ENCODE results near the gene PSME2. TPM values are rescaled to one million over a fixed set of nuclear protein-coding genes. Genes with fewer than 3 reads are reported as not detected.

The PSME2 gene
- total RNA-seq, 1 experiment from 2014 or later = 191 TPM

DNA sequence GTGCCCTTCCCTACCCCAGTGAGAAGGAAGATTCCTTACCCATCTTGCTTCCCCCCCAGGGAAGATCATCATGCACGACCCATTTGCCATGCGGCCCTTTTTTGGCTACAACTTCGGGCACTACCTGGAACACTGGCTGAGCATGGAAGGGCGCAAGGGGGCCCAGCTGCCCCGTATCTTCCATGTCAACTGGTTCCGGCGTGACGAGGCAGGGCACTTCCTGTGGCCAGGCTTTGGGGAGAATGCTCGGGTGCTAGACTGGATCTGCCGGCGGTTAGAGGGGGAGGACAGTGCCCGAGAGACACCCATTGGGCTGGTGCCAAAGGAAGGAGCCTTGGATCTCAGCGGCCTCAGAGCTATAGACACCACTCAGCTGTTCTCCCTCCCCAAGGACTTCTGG lies 43.0 kb downstream of the PSME2 start:
- in situ Hi-C loops (cut with HindIII; ENCODE audit: low pct_unique_long_range_greater_than_20kb, low sequenced_read_pairs) = no loop called here
- DNase-seq (ENCODE audit: low read depth) = no peak

DNA sequence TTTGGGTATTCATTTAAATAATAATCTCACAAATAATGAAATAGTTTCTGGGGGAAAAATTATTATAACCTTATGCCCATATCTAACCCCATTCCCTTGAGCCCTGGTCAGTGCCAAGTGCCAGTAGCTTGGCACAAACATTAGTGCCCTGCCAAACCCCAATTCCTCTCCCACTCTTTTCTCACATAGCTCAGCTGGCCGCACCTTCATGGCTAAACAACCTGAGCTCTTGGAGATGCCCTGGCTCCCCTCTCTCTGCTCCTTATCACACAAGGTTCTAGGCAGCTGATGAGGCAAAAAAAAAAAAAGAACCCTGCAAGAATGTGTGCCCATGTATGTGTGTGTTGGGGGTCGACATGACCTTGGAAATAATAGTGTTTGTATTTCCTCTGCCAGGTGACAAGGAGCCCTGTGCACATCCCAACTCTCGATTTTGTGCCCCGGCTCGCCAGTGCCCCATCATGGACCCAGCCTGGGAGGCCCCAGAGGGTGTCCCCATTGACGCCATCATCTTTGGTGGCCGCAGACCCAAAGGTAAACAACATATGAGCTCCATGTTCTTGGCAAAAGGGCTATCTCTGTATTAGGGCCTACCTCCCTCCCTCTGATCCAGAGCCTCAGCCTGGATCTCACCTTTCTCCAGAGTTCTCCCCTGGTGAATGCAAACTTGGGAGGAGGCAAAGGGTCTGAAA lies 43.9 kb downstream of the PSME2 start:
- in situ Hi-C loops (cut with HindIII; ENCODE audit: low pct_unique_long_range_greater_than_20kb, low sequenced_read_pairs) = no loop called here
- no peak for DNase-seq (ENCODE audit: low read depth)

DNA sequence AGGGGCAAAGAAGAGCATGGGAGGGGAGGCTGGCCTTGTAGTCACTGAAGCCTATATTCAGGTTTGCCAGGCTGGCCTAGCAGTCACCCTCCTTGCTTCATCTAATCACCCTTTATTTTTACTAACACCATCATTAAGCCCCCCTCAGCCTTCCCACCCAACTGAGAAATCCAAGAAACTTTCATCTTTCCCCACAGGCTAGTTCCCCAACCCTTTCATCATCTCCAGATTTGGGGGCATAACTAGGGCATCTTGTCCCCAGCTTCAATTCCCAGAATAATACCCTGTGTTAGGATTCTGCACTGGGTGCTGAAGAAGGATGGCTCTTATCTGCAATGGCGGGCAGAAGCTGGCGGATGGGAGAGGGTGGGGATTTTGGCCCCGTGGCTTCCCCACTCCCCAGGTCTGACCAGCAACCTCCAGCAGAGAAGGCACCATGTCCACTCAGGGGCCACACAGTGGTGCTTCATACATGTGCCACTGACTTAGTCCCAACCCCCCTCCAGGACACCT lies 45.4 kb downstream of the PSME2 start:
- in situ Hi-C loops (cut with HindIII; ENCODE audit: low pct_unique_long_range_greater_than_20kb, low sequenced_read_pairs) = no loop called here
- no peak for DNase-seq (ENCODE audit: low read depth)

DNA sequence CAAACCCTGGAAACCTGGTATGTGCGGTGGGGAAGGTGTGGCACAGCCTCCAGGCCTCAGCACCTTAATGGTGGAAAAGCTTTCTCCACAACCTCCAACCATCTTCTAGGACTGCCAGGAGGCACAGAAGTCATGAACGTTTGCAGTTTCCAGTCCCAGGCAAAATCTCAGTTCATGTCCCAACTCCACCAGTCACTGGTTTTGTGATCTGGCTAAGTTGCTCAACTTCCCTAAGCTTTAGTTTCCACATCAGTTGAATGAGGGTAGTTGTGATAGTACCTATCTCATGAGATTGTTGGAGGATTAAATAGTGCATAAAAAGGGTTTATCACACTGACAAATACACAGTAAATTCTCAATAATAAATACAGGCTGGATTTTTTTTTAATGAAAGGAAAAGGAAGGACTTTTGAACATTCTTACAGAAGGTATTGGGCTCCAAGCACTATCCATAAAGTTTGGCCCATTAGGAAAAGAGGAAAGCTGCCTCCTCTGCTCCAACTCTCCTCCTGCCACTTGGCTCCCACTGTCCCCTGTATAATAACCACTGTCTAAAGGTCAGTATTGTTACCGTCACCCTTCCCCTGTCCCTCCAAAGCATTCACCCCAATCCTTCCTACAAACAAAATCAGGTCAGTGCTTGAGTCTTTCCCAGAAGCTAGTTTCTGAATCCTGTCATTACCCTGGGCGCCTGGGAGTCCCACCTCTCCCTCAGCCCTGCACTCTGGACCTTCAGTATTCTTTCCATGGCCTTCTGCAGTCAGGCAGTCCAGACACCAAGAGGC lies 46.0 kb downstream of the PSME2 start:
- in situ Hi-C loops (cut with HindIII; ENCODE audit: low pct_unique_long_range_greater_than_20kb, low sequenced_read_pairs) = no loop called here
- no peak for DNase-seq (ENCODE audit: low read depth)

DNA sequence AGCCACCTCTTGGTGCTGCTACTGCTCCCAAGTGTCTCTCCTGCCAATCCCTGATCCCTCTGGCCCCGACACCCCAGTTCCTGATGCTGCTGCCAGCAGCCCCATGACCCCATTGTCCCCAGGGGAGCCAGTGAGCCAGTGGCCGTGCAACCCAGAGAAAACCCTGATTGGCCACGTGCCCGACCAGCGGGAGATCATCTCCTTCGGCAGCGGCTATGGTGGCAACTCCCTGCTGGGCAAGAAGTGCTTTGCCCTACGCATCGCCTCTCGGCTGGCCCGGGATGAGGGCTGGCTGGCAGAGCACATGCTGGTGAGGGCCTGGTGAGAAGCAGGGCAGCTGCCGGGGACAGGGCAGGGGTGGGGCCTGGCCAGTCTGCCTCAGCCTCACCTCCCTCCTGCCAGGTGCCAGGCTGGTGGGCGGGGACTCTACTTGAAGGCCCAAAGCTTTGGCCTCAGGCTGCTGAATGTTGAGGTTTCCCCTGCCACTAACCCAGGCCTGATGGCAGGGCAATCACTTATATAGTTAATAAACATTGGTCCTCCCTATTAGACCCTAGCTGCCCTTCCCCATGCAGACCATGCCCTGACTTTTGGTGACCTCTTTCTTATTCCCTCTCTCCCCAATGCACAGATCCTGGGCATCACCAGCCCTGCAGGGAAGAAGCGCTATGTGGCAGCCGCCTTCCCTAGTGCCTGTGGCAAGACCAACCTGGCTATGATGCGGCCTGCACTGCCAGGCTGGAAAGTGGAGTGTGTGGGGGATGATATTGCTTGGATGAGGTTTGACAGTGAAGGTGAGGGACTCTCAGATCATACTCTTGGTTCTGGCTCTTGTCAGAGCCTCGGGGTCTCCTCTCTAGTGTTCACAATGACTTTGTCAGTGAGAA lies 47.2 kb downstream of the PSME2 start:
- in situ Hi-C loops (cut with HindIII; ENCODE audit: low pct_unique_long_range_greater_than_20kb, low sequenced_read_pairs) = no loop called here
- no peak for DNase-seq (ENCODE audit: low read depth)

DNA sequence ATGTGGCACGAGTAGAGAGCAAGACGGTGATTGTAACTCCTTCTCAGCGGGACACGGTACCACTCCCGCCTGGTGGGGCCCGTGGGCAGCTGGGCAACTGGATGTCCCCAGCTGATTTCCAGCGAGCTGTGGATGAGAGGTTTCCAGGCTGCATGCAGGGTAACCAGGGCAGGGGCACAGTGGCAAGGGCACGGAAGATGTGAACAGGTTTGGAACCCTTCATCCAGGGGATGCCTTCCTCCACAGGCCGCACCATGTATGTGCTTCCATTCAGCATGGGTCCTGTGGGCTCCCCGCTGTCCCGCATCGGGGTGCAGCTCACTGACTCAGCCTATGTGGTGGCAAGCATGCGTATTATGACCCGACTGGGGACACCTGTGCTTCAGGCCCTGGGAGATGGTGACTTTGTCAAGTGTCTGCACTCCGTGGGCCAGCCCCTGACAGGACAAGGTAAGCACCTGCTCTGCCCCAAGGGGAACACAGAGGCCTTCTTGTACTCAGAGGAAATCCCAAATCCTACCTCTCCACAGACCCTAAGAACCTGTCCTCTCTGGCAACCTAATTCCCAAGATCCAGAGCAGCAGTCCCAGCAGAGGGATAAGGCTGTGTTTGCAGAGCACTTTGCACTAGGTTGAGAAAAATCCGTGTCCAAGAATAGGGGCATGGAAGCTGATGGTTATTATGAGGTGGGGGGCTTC lies 48.0 kb downstream of the PSME2 start:
- in situ Hi-C loops (cut with HindIII; ENCODE audit: low pct_unique_long_range_greater_than_20kb, low sequenced_read_pairs) = no loop called here
- DNase-seq (ENCODE audit: low read depth) = no peak

DNA sequence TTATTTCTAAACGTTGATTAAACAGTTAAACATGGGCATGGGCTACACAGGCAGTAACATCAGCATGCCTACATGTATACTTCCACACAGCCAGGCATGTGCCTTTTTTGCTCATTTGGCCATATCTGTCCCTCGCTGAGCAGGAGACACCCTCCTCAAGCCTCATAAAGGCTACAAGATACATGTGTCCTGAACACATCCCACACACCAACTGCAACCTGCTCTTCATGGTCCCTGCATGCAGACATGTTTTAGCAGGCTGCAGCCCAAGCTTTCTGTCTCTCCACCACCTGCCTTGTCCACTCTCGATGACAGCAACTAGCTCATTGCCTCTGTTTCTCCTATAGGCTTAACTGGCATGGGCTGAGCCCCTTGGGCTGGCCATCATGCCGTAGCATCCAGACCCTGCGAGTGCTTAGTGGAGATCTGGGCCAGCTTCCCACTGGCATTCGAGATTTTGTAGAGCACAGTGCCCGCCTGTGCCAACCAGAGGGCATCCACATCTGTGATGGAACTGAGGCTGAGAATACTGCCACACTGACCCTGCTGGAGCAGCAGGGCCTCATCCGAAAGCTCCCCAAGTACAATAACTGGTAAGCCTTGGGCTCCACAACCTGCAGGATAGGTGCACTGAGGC lies 49.7 kb downstream of the PSME2 start:
- DNase-seq (ENCODE audit: low read depth) = no peak
- in situ Hi-C loops (cut with HindIII; ENCODE audit: low pct_unique_long_range_greater_than_20kb, low sequenced_read_pairs) = no loop called here

DNA sequence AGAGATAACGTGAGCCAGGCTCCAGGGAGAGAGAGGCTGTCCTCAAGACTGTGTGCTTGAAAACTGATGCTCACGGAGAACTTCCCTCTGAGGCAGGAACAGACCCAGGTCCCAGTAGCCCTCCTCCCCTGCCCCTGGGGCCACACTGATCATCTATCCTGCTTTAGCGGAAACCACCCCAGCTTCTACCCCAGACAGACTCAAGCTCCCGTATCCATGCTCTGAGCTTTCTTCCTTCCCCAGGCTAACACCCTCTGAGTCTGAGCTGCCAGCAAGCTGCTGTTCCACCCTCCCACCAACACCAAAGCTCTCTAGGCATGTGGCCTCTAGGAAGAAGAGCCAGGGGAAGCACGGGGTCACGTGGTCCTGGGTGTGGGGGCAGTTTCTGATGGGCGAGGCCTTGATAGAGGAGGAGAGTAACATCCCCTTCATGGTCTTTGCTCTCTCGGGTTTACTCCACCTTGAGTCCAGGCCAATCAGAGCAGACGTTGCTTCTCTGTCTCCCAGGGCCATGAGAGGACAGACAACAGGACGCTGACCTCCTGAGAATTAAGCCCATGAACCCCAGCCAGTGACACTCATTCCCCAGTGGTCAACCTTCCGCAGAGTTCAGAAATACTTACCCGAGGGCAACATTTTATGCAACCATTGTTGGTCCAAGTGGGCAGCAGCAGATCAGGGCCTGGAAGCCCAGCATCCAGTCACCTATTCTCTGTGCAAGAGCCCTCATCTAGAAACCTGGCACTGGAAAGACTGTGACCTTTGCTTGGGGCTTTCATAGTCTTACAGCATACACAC lies 50.9 kb downstream of the PSME2 start:
- in situ Hi-C loops (cut with HindIII; ENCODE audit: low pct_unique_long_range_greater_than_20kb, low sequenced_read_pairs) = no loop called here
- DNase-seq (ENCODE audit: low read depth) = peak; percentile 88

DNA sequence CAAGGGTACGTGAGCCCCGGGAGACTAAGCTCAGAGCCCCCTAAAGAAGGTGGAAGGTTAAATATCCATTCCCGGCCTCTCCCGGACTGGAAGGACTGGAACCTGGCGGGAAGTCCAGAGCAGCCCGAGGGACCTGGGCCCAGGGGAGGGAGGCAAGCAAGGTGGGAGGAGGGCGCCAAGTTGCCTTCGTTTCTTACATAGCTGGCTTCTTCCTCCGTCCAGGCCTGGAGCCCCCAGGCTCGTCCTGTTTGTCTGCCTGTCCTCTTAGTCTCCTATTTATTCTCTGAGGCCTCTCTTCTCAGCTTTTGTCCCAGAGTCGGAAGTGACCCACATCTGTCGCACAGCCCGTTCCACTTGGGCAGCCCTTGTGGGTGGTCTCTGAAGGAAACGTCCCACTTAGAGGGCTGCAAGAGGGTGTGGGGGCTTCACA lies 51.6 kb downstream of the PSME2 start:
- in situ Hi-C loops (cut with HindIII; ENCODE audit: low pct_unique_long_range_greater_than_20kb, low sequenced_read_pairs) = no loop called here
- no peak for DNase-seq (ENCODE audit: low read depth)

DNA sequence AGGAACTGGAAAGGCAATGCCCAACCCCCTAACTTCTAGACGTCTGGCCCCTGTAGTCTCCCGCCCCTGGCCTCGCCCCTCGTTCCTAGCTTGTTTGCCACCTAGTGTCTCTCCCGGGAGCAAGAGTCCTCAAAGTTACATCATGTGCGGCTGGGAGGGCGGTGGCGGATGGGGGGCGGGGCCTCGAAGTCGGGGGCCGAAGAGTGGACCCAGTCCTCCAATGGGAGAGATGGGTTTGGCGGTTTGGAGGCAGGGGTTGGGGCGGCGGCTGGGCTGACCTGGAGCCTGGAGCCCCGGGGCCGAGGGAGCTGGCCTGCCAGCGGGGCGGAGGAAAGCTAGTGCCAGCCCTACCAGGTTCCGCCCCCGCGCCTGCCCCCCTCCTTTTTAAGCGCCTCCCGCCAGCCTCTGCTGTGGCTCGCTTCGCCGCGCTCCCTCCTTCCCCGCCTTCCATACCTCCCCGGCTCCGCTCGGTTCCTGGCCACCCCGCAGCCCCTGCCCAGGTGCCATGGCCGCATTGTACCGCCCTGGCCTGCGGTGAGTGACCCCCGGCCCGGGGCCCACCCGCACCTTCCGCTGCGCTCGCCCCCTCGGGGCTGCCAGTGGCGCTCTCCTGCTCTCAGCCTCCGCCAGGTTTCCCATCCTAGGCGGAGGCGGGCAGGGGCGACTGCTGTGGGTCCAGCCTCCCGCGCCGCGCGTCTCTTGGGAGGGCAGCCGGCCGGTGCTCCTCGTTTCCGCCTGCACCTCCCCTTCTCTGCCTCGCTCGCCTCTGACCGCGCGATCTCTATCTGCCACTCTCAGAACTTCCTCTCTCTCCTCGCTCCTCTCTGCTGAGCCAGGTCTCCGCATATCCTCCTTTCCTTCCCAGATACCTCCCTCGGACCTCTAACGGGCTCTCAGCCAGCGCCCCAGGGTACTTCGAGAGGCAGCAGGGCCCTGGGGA lies 52.2 kb downstream of the PSME2 start, which contains the start of gene PCK2:
PCK2 (plus strand) TSS at position 411 of the 940 bp plus-strand sequence; CDS start at position 506, 95 bp downstream.
- in situ Hi-C loops (cut with HindIII; ENCODE audit: low pct_unique_long_range_greater_than_20kb, low sequenced_read_pairs) = no loop called here
- DNase-seq (ENCODE audit: low read depth) = peak; percentile 89

Other genes with a start within 250 kb of the PSME2 start
- gene DHRS4, start 192.8 kb downstream of the PSME2 start, total RNA-seq (2014; rRNA removed; shearing (Covaris generic); ENCODE audit: low replicate concordance) = 50.0 and 62.4 TPM in 2 replicates
- 15.3 and 32.1 TPM in 2 replicates for gene DHRS4L2, start 157.7 kb downstream of the PSME2 start, total RNA-seq (2014; rRNA removed; shearing (Covaris generic); ENCODE audit: low replicate concordance)
- gene CARMIL3, start 94.6 kb downstream of the PSME2 start, total RNA-seq (2014; rRNA removed; shearing (Covaris generic); ENCODE audit: low replicate concordance) = 0.26 TPM in 1 of 2 replicates, not detected in the other
- gene CPNE6, start 75.0 kb downstream of the PSME2 start, total RNA-seq (2014; rRNA removed; shearing (Covaris generic); ENCODE audit: low replicate concordance) = 0.07 TPM in 1 of 2 replicates, not detected in the other
- 19.5 and 54.7 TPM in 2 replicates for gene PCK2, start 52.3 kb downstream of the PSME2 start, total RNA-seq (2014; rRNA removed; shearing (Covaris generic); ENCODE audit: low replicate concordance)
- 47.4 and 117 TPM in 2 replicates for gene DCAF11, start 31.8 kb downstream of the PSME2 start, total RNA-seq (2014; rRNA removed; shearing (Covaris generic); ENCODE audit: low replicate concordance)
- gene NRL, start 31.7 kb downstream of the PSME2 start, total RNA-seq (2014; rRNA removed; shearing (Covaris generic); ENCODE audit: low replicate concordance) = 1.8 TPM in 1 of 2 replicates, not detected in the other
- gene FITM1, start 16.0 kb downstream of the PSME2 start, total RNA-seq (2014; rRNA removed; shearing (Covaris generic); ENCODE audit: low replicate concordance) = not detected in 2 replicates
- gene PSME1, start 10.4 kb downstream of the PSME2 start, total RNA-seq (2014; rRNA removed; shearing (Covaris generic); ENCODE audit: low replicate concordance) = 77.8 and 123 TPM in 2 replicates
- 12.8 and 23.0 TPM in 2 replicates for gene EMC9, start 5.0 kb downstream of the PSME2 start, total RNA-seq (2014; rRNA removed; shearing (Covaris generic); ENCODE audit: low replicate concordance)
- 46.1 and 48.9 TPM in 2 replicates for gene RNF31, start 888 bp upstream of the PSME2 start, total RNA-seq (2014; rRNA removed; shearing (Covaris generic); ENCODE audit: low replicate concordance)
- 29.9 and 36.1 TPM in 2 replicates for gene IRF9, start 14.7 kb upstream of the PSME2 start, total RNA-seq (2014; rRNA removed; shearing (Covaris generic); ENCODE audit: low replicate concordance)
- not detected in 2 replicates for gene REC8, start 25.5 kb upstream of the PSME2 start, total RNA-seq (2014; rRNA removed; shearing (Covaris generic); ENCODE audit: low replicate concordance)
- gene IPO4, start 42.2 kb upstream of the PSME2 start, total RNA-seq (2014; rRNA removed; shearing (Covaris generic); ENCODE audit: low replicate concordance) = 25.7 and 32.7 TPM in 2 replicates
- 50.9 and 57.1 TPM in 2 replicates for gene TM9SF1, start 48.8 kb upstream of the PSME2 start, total RNA-seq (2014; rRNA removed; shearing (Covaris generic); ENCODE audit: low replicate concordance)
- not detected in 2 replicates for gene TSSK4, start 59.1 kb upstream of the PSME2 start, total RNA-seq (2014; rRNA removed; shearing (Covaris generic); ENCODE audit: low replicate concordance)
- gene CHMP4A, start 66.9 kb upstream of the PSME2 start, total RNA-seq (2014; rRNA removed; shearing (Covaris generic); ENCODE audit: low replicate concordance) = 23.3 and 52.2 TPM in 2 replicates
- gene MDP1, start 69.5 kb upstream of the PSME2 start, total RNA-seq (2014; rRNA removed; shearing (Covaris generic); ENCODE audit: low replicate concordance) = 19.8 and 23.5 TPM in 2 replicates
- gene NEDD8, start 85.8 kb upstream of the PSME2 start, total RNA-seq (2014; rRNA removed; shearing (Covaris generic); ENCODE audit: low replicate concordance) = 129 and 160 TPM in 2 replicates
- gene GMPR2, start 86.3 kb upstream of the PSME2 start, total RNA-seq (2014; rRNA removed; shearing (Covaris generic); ENCODE audit: low replicate concordance) = 57.8 and 93.4 TPM in 2 replicates
- 27.7 and 38.3 TPM in 2 replicates for gene TINF2, start 96.0 kb upstream of the PSME2 start, total RNA-seq (2014; rRNA removed; shearing (Covaris generic); ENCODE audit: low replicate concordance)
- gene TGM1, start 116.6 kb upstream of the PSME2 start, total RNA-seq (2014; rRNA removed; shearing (Covaris generic); ENCODE audit: low replicate concordance) = 0.44 TPM in 1 of 2 replicates, not detected in the other
- gene RABGGTA, start 125.0 kb upstream of the PSME2 start, total RNA-seq (2014; rRNA removed; shearing (Covaris generic); ENCODE audit: low replicate concordance) = 10.3 and 12.9 TPM in 2 replicates
- gene DHRS1, start 153.2 kb upstream of the PSME2 start, total RNA-seq (2014; rRNA removed; shearing (Covaris generic); ENCODE audit: low replicate concordance) = 5.3 and 9.2 TPM in 2 replicates
- gene NOP9, start 153.2 kb upstream of the PSME2 start, total RNA-seq (2014; rRNA removed; shearing (Covaris generic); ENCODE audit: low replicate concordance) = 8.8 and 13.8 TPM in 2 replicates
- 1.0 and 6.8 TPM in 2 replicates for gene CIDEB, start 161.4 kb upstream of the PSME2 start, total RNA-seq (2014; rRNA removed; shearing (Covaris generic); ENCODE audit: low replicate concordance)
- 0.98 TPM in 1 of 2 replicates, not detected in the other for gene LTB4R2, start 163.5 kb upstream of the PSME2 start, total RNA-seq (2014; rRNA removed; shearing (Covaris generic); ENCODE audit: low replicate concordance)
- 0.12 and 2.7 TPM in 2 replicates for gene LTB4R, start 164.9 kb upstream of the PSME2 start, total RNA-seq (2014; rRNA removed; shearing (Covaris generic); ENCODE audit: low replicate concordance)
- gene ADCY4, start 188.5 kb upstream of the PSME2 start, total RNA-seq (2014; rRNA removed; shearing (Covaris generic); ENCODE audit: low replicate concordance) = not detected in 2 replicates
- not detected in 2 replicates for gene RIPK3, start 193.4 kb upstream of the PSME2 start, total RNA-seq (2014; rRNA removed; shearing (Covaris generic); ENCODE audit: low replicate concordance)
- not detected in 2 replicates for gene NFATC4, start 221.6 kb upstream of the PSME2 start, total RNA-seq (2014; rRNA removed; shearing (Covaris generic); ENCODE audit: low replicate concordance)